Coronary artery (tissue), 2 donors: ENCODE results near the gene VWA3B.

Source experiments
- DNase-seq: peaks from one replicate; pipeline ENCODE4 v3.0.0-alpha.2; 2017; ENCODE audit warnings: low spot score
- H3K27ac ChIP-seq, 2 donors: fragments of 200-600 bp; sonication (generic); one replicate each; pipeline ENCODE4 v1.5.1; 2016 to 2019
- H3K4me3 ChIP-seq: fragments of 200-600 bp; sonication (generic); 2 replicates; pipeline ENCODE4 v1.5.1; 2016; ENCODE audit warnings: mild to moderate bottlenecking, moderate library complexity
- CTCF ChIP-seq: fragments of 200-600 bp; sonication (generic); IDR thresholded peaks from one replicate; pipeline ENCODE4 v1.5.1; 2019; ENCODE audit warnings: antibody characterized with exemption

VWA3B gene

DNA sequence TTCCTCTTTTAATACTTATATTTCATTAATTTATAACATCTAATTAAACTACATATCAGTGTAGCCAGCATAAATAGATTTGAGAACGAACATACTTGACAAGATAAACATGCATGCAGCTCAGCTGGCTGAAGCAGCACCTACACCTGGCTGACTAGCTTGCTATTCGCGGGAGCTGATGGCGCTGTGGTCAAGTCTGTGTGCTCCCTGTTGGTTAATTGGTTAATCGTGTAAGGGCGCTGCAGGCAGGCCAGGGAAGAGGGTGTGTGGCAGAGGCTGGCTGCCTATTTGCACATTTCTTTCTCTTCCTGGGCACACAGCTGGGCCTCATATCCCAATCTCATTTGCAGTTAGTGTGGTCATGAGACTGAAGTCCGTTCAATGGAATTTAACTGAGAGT lies 14.5 kb upstream of the VWA3B start:
- TF ChIP-seq CTCF = no peak
- Histone ChIP-seq H3K27ac (no peak overlapping the region), H3K4me3 (no peak overlapping the region)
- DNase-seq = no peak

DNA sequence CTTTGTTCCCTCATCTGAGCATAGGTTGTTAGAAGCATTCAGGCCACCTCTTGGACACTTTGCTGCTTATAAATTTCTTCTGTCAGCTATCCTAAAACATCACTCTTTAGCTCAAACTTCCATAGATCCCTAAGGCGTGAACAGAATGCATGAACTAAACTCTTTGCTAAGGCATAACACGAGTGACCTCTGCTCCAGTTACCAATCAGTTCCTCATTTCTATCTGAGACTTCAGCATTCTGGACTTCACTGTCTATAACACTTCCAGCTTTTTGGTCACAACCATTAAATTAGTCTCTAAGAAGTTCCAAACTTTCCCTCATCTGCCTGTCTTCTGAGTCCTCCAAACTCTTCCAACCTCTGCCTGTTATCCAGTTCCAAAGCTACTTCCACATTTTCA lies 8.3 kb upstream of the VWA3B start:
- H3K4me3 ChIP-seq = no peak overlapping the region
- no peak overlapping the region for H3K27ac ChIP-seq
- TF ChIP-seq CTCF = no peak
- no peak for DNase-seq

GRCh38 chr2:98084151-98084868 lies 2.7 kb upstream of the VWA3B start:
- no peak for TF ChIP-seq CTCF
- no peak for DNase-seq
- no peak overlapping the region for H3K27ac ChIP-seq
- no peak overlapping the region for H3K4me3 ChIP-seq

DNA sequence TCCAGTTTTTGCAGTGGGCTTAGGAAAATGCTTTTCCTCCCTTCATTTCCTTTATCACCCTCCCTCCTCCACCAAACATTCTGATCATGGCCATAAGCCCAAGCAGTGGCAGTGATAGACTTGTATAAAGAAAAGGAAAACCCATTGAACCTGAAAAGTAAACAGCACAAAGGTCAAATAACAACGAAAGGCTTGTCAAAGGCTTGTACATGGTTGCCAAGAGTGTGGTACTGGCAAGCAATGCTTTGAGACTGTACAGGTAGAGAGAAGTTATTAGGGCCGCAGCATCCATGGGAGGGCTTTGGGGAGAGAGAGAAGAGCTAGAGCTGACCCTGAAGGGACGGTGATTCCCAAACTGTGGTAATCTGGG lies 2.1 kb upstream of the VWA3B start:
- no peak for DNase-seq
- no peak for TF ChIP-seq CTCF
- no peak overlapping the region for H3K27ac ChIP-seq

DNA sequence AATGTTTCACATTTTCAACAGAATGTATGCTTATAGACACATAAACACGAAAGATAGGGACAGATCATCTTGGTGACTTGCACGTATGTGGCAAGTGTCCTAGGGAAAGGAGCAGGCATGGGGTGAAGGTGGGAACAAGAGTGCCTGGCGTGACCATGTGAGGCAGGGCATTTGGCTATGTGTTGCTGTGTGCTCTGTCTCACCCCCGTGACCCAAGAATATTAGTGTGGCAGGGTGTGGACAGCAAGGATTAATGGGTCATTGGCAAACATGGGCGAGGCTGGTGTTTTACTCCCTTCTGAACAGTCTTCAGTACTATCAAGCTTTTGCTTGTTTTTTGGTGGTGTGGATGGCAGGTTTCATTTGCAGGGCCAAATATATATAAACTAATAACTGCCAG lies 1.3 kb upstream of the VWA3B start:
- no peak overlapping the region for H3K4me3 ChIP-seq
- no peak overlapping the region for H3K27ac ChIP-seq
- TF ChIP-seq CTCF = no peak
- no peak for DNase-seq

More for the DNA sequence above, 2.1 kb upstream of the VWA3B start:
- no peak overlapping the region for H3K4me3 ChIP-seq

DNA sequence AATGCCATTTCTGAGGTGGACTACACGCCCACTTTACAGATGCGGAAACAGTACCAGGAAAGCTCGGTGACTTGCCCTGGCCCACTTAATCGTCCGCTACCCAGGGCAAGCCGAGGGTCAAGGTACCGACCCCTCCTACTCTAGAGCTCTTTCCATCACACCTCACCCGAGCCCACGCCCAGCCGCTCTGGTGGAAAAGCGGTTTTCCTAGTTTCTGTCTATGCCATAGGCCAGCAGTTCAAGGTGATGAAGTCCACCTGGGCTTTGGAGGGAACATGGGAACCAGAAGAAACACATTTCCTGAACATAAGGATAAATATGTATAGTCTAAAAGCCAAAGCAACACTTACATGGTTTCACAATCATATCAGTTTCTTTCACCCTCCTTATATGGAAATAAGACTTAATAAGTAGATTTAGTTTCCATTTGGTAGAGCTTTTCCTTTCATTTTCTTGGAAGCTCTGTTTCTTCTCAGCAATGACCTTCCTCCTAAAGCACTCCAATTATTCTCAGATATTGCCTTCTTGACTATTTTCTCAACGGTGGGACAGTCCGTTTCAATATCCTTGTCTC lies 567 bp downstream of the VWA3B start:
- DNase-seq = no peak
- TF ChIP-seq CTCF = no peak
- Histone ChIP-seq H3K27ac (peak overlapping the region; percentile 27 to 31), H3K4me3 (peak overlapping the region; percentile 83)

DNA sequence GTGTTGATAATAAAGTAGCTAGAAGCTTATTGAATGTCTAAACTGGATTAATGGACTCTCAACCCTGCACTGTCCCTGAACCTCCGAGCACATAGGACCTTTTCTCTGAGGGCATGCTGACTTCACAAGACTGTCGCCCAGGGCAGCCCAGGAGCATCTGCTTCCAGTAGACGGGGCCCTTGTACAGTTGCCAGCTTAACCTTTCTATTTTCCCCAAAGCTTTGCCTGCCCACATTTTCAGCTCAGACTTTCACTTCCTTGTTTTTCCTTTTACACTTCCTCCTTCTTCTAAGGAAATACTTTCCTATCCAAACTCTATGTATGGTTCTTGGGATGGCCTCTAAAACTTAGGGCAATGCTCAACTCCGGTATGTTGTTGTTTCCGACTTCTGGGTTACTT lies 1.3 kb downstream of the VWA3B start:
- no peak overlapping the region for H3K4me3 ChIP-seq
- DNase-seq = no peak
- TF ChIP-seq CTCF = no peak
- no peak overlapping the region for H3K27ac ChIP-seq
